ENCODE results near the gene PRMT3. TPM values are rescaled to one million over a fixed set of nuclear protein-coding genes. Genes with fewer than 3 reads are reported as not detected.
"Not testable (repeated sequence)": the region's sequence is repeated elsewhere in the genome, so short reads cannot be mapped to it uniquely, and the experiment has no call there.

Gene PRMT3
- 28.3 and 36.4 TPM in 2 replicates for total RNA-seq (2014; rRNA removed; shearing (Covaris generic))

- DNase-seq (ENCODE audit: low read depth) = peak; percentile 97
Observed at GRCh38 chr11:20387261-20388095, at the start of gene PRMT3. Gene PRMT3, plus strand, starts transcription at chr11:20387716. Its CDS starts 31 bp downstream, at chr11:20387747.

GRCh38 chr11:20342347-20343141 lies 45.0 kb upstream of the PRMT3 start:
- no peak for DNase-seq (ENCODE audit: low read depth)

GRCh38 chr11:20351136-20351535 lies 36.4 kb upstream of the PRMT3 start:
- DNase-seq (ENCODE audit: low read depth) = no peak

GRCh38 chr11:20351751-20352262 lies 35.7 kb upstream of the PRMT3 start:
- DNase-seq (ENCODE audit: low read depth) = no peak

GRCh38 chr11:20353829-20354434 lies 33.6 kb upstream of the PRMT3 start:
- peak; percentile 43 for DNase-seq (ENCODE audit: low read depth)

- peak; percentile 47 for DNase-seq (ENCODE audit: low read depth)
Observed at GRCh38 chr11:20355221-20356219, 32.0 kb upstream of the PRMT3 start.

GRCh38 chr11:20357150-20357549 lies 30.4 kb upstream of the PRMT3 start:
- DNase-seq (ENCODE audit: low read depth) = no peak

GRCh38 chr11:20360650-20361049 lies 26.9 kb upstream of the PRMT3 start:
- peak; percentile 75 for DNase-seq (ENCODE audit: low read depth)

GRCh38 chr11:20362481-20362880 lies 25.0 kb upstream of the PRMT3 start:
- no peak for DNase-seq (ENCODE audit: low read depth)

GRCh38 chr11:20363149-20363499 lies 24.4 kb upstream of the PRMT3 start:
- DNase-seq (ENCODE audit: low read depth) = no peak

- DNase-seq (ENCODE audit: low read depth) = peak; percentile 73
Observed at GRCh38 chr11:20363500-20364340, 23.8 kb upstream of the PRMT3 start, which contains the start of gene HTATIP2. Gene HTATIP2, plus strand, starts transcription at chr11:20363714. Its CDS starts 524 bp downstream, at chr11:20364238.

GRCh38 chr11:20364341-20364792 lies 23.1 kb upstream of the PRMT3 start:
- peak; percentile 28 for DNase-seq (ENCODE audit: low read depth)

- not testable (repeated sequence) for DNase-seq (ENCODE audit: low read depth)
Observed at GRCh38 chr11:20365465-20365864, 22.1 kb upstream of the PRMT3 start.

GRCh38 chr11:20367313-20367948 lies 20.1 kb upstream of the PRMT3 start:
- peak; percentile 84 for DNase-seq (ENCODE audit: low read depth)

- DNase-seq (ENCODE audit: low read depth) = peak; percentile 36
Observed at GRCh38 chr11:20368438-20368837, 19.1 kb upstream of the PRMT3 start.

GRCh38 chr11:20369826-20370225 lies 17.7 kb upstream of the PRMT3 start:
- no peak for DNase-seq (ENCODE audit: low read depth)

- no peak for DNase-seq (ENCODE audit: low read depth)
Observed at GRCh38 chr11:20372081-20372626, 15.4 kb upstream of the PRMT3 start.

- no peak for DNase-seq (ENCODE audit: low read depth)
Observed at GRCh38 chr11:20373147-20373546, 14.4 kb upstream of the PRMT3 start.

All from Daoy (cell line).